Peyer's patch (tissue), 4 donors: Measurements from ENCODE around the gene CNTN5.

Source experiments
- POLR2A ChIP-seq, 2 donors: fragments of 450-650 bp; IDR thresholded peaks; one replicate each; pipeline ENCODE4 v1.5.1; 2017; ENCODE audit warnings: antibody characterized with exemption in 2 of 2, mild to moderate bottlenecking in 2 of 2, moderate library complexity in 2 of 2
- TF ChIP-seq, protein P1 (sequence below), 6 experiments: fragments of 450-650 bp in 4 of 6; fragments of 200-600 bp in 2 of 6; sonication (generic) in 1 of 6; IDR thresholded peaks; one replicate each; pipeline ENCODE4 v1.5.1; 2017 to 2019; ENCODE audit warnings: antibody characterized with exemption in 6 of 6, mild to moderate bottlenecking in 3 of 6, moderate library complexity in 1 of 6

DNA sequence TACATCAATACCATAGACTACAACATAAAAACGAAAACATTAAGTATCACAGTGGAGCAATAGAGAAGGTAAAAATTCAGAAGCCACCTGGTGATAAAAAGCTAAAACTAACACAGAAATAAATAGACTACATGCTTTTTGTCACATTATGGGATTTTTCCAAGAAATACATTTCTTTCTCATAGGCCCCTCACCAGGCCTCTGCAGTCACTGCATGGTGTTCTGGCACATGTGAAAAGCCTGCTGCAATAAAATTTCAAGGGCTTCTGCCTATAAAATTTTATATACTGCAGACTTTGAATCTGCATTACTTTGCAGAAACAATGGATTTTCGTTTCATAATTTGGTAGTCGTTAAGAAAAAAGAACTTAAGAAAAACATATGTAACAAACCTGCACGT is 655.5 kb downstream of the CNTN5 start:
- TF ChIP-seq, protein P1, sequence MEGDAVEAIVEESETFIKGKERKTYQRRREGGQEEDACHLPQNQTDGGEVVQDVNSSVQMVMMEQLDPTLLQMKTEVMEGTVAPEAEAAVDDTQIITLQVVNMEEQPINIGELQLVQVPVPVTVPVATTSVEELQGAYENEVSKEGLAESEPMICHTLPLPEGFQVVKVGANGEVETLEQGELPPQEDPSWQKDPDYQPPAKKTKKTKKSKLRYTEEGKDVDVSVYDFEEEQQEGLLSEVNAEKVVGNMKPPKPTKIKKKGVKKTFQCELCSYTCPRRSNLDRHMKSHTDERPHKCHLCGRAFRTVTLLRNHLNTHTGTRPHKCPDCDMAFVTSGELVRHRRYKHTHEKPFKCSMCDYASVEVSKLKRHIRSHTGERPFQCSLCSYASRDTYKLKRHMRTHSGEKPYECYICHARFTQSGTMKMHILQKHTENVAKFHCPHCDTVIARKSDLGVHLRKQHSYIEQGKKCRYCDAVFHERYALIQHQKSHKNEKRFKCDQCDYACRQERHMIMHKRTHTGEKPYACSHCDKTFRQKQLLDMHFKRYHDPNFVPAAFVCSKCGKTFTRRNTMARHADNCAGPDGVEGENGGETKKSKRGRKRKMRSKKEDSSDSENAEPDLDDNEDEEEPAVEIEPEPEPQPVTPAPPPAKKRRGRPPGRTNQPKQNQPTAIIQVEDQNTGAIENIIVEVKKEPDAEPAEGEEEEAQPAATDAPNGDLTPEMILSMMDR (IDR thresholded peaks at IDR 0.05) = no peak
- TF ChIP-seq POLR2A (IDR thresholded peaks at IDR 0.05) = no peak
